WERI-Rb-1 (cell line): ENCODE results near the gene EML1.

Experiments
- DNase-seq: peaks from one replicate; pipeline ENCODE4 v3.0.0-alpha.2; 2020
- H3K27ac ChIP-seq: fragments of 250-450 bp; sonication (Bioruptor Pico); 2 replicates; pipeline ENCODE4 v1.5.1; 2020; ENCODE audit warnings: mild to moderate bottlenecking, moderate library complexity
- H3K27me3 ChIP-seq: fragments of 250-450 bp; sonication (Bioruptor Pico); 2 replicates; pipeline ENCODE4 v1.5.1; 2021; ENCODE audit warnings: mild to moderate bottlenecking, low read depth, moderate library complexity; ENCODE audit not compliant: insufficient read depth, severe bottlenecking
- H3K36me3 ChIP-seq: fragments of 250-450 bp; sonication (Bioruptor Pico); 2 replicates; pipeline ENCODE4 v1.5.1; 2020; ENCODE audit warnings: mild to moderate bottlenecking, moderate library complexity
- H3K4me3 ChIP-seq: 2 replicates; pipeline ENCODE4 v1.5.1; 2011; ENCODE audit warnings: low read depth, mild to moderate bottlenecking, control low read depth, low read length
- H3K9me3 ChIP-seq: fragments of 250-450 bp; sonication (Bioruptor Pico); 2 replicates; pipeline ENCODE4 v1.5.1; 2021; ENCODE audit warnings: mild to moderate bottlenecking, moderate library complexity; ENCODE audit not compliant: severe bottlenecking
- CTCF ChIP-seq: IDR thresholded peaks from 2 replicates; pipeline ENCODE4 v1.5.1; 2011; ENCODE audit warnings: low read depth, mild to moderate bottlenecking, control low read depth, inconsistent platforms, low read length

The EML1 gene

GRCh38 chr14:99921425-99921824 is 128.2 kb downstream of the EML1 start:
- Histone ChIP-seq H3K9me3 (no peaks in the 10 kb centered on the region), H3K27me3 (no peaks in the 10 kb centered on the region), H3K27ac (no peak overlapping the region), H3K36me3 (peaks cover 70% of the 10 kb centered on the region), H3K4me3 (no peak overlapping the region)
- DNase-seq = no peak
- no peak for TF ChIP-seq CTCF

- Histone ChIP-seq H3K36me3 (peaks cover 47% of the 10 kb centered on the region), H3K4me3 (no peak overlapping the region), H3K27me3 (no peaks in the 10 kb centered on the region), H3K27ac (no peak overlapping the region), H3K9me3 (no peaks in the 10 kb centered on the region)
- DNase-seq = no peak
- TF ChIP-seq CTCF = no peak
Observed at GRCh38 chr14:99924379-99924778, 131.2 kb downstream of the EML1 start.

GRCh38 chr14:99925471-99925870 is 132.3 kb downstream of the EML1 start:
- no peak for DNase-seq
- H3K4me3 ChIP-seq = no peak overlapping the region
- H3K36me3 ChIP-seq = peaks cover 36% of the 10 kb centered on the region
- no peak for TF ChIP-seq CTCF
- no peaks in the 10 kb centered on the region for H3K9me3 ChIP-seq
- no peak overlapping the region for H3K27ac ChIP-seq
- H3K27me3 ChIP-seq = no peaks in the 10 kb centered on the region

GRCh38 chr14:99928963-99929362 is 135.8 kb downstream of the EML1 start:
- DNase-seq = no peak
- no peak for TF ChIP-seq CTCF
- Histone ChIP-seq H3K36me3 (peaks cover 9% of the 10 kb centered on the region), H3K9me3 (no peaks in the 10 kb centered on the region), H3K27ac (no peak overlapping the region), H3K27me3 (no peaks in the 10 kb centered on the region), H3K4me3 (no peak overlapping the region)

- no peak for TF ChIP-seq CTCF
- H3K36me3 ChIP-seq = peaks cover 5% of the 10 kb centered on the region
- H3K27ac ChIP-seq = no peak overlapping the region
- H3K4me3 ChIP-seq = no peak overlapping the region
- DNase-seq = no peak
- no peaks in the 10 kb centered on the region for H3K27me3 ChIP-seq
- no peaks in the 10 kb centered on the region for H3K9me3 ChIP-seq
Observed at GRCh38 chr14:99929601-99930000, 136.4 kb downstream of the EML1 start.
